ENCODE measurements around the gene HPSE2. TPM values are rescaled to one million over a fixed set of nuclear protein-coding genes. Genes with fewer than 3 reads are reported as not detected.

The HPSE2 gene
- total and polyA plus RNA-seq, 8 donors = 0.58 to 15.8 (median 2.0) TPM

DNA sequence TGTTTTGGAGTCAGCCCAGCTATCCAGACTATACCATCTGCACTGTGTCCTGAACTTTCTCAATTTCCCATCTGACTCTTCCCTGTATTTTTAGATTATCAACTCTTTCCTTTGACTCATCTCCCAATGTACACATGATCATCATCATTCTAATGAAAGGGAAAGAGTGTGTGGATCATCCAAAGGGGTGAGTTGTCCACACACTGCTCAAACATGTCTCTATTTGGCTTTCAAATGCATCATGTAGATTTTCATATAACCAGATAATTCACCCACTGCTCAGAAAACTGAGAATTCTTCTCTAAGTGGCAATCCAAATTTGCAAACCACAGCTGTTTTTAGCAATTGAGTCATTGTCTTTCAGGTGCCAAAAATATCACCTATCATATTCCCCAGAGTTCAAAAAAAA, 598.7 kb downstream of the HPSE2 start:
- TF ChIP-seq EP300 (IDR thresholded peaks at IDR 0.05) (no peak), POLR2AphosphoS5 (IDR thresholded peaks at IDR 0.05) (no peak), POLR2A (IDR thresholded peaks at IDR 0.05) (no peak)
- TF ChIP-seq, protein P1, sequence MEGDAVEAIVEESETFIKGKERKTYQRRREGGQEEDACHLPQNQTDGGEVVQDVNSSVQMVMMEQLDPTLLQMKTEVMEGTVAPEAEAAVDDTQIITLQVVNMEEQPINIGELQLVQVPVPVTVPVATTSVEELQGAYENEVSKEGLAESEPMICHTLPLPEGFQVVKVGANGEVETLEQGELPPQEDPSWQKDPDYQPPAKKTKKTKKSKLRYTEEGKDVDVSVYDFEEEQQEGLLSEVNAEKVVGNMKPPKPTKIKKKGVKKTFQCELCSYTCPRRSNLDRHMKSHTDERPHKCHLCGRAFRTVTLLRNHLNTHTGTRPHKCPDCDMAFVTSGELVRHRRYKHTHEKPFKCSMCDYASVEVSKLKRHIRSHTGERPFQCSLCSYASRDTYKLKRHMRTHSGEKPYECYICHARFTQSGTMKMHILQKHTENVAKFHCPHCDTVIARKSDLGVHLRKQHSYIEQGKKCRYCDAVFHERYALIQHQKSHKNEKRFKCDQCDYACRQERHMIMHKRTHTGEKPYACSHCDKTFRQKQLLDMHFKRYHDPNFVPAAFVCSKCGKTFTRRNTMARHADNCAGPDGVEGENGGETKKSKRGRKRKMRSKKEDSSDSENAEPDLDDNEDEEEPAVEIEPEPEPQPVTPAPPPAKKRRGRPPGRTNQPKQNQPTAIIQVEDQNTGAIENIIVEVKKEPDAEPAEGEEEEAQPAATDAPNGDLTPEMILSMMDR (IDR thresholded peaks at IDR 0.05) = no peak
- intact Hi-C loops (cut with DNase I; ENCODE audit: low total_unique reads) = no loop called here
- H3K9me3 ChIP-seq = no peaks in the 10 kb centered on the region

DNA sequence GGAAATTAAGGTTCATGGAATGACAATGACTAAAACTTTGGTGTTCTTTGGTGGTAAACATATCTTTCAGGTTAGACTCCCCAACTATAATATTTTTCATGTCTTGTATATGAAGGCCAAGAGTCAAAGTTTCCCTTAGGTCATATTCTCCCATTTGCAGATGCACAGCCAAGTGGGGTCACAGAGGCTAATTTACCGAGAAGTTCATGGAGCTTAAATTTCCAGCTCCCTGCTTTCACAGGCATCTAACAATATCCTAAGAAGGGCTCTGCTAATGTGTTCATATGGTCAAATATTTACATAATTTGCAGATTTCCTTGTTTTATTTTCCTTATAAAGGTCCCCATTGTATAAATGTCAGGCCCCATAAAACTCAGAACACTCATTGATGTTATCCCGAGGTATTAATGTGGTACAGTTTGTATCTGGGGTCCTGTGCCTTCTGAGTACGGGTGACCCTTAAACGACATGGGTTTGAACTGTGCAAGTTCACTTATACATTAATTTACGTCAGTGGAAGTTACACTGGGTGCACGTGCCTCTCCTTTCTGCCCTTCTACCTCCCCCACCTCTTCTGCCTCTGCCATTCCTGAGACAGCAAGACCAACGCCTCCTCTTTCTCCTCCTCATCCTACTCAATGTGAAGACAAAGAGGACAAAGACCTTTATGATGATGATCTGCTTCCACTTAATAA, 603.0 kb downstream of the HPSE2 start:
- Histone ChIP-seq H3K9me3 (no peaks in the 10 kb centered on the region), H3K27me3 (no peaks in the 10 kb centered on the region), H3K4me3 (no peak overlapping the region), H3K4me1 (peaks cover 0 to 8% (median 0%) of the 10 kb centered on the region in 4 donors), H3K36me3 (no peaks in the 10 kb centered on the region), H3K27ac (no peak overlapping the region)
- intact Hi-C loops (cut with DNase I; ENCODE audit: low total_unique reads) = no loop called here
- TF ChIP-seq EP300 (IDR thresholded peaks at IDR 0.05) = no peak
- no peak for TF ChIP-seq POLR2A (IDR thresholded peaks at IDR 0.05)
- no peak for TF ChIP-seq POLR2AphosphoS5 (IDR thresholded peaks at IDR 0.05)
- TF ChIP-seq, protein P1 (IDR thresholded peaks at IDR 0.05) = no peak
- WGBS, 5 donors = 18 to 50% (median 34%) methylated on average over 7 of the region's 7 CpGs
- no peak for DNase-seq

More for the DNA sequence above, 598.7 kb downstream of the HPSE2 start:
- Histone ChIP-seq H3K27ac (no peak overlapping the region), H3K36me3 (no peaks in the 10 kb centered on the region), H3K4me1 (no peaks in the 10 kb centered on the region), H3K27me3 (no peaks in the 10 kb centered on the region), H3K4me3 (no peak overlapping the region)
- DNase-seq = no peak

DNA sequence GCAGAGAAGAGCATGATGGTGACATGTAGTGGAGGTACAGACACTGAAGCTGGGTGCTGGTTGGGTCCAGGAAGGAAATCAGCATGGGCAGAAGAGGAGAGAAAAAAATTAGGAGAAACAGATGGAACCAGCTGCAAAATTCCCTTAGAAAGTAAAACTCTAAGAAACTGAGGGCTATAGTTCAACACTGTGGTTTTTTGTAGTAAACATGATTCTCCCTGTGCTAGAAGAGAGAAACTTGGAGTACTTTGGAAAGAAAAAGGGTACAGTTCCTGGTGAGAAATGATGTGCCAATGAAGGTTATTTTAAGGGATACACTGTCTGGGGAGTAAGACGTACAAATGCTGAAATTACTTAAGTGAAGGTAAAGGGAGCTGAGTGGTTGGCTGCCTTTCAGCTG, 607.4 kb downstream of the HPSE2 start:
- intact Hi-C loops (cut with DNase I; ENCODE audit: low total_unique reads) = no loop called here
- no peak overlapping the region for H3K4me3 ChIP-seq
- H3K27ac ChIP-seq = no peak overlapping the region
- H3K27me3 ChIP-seq = no peaks in the 10 kb centered on the region
- no peak for TF ChIP-seq EP300 (IDR thresholded peaks at IDR 0.05)
- TF ChIP-seq, protein P1 (IDR thresholded peaks at IDR 0.05) = no peak
- no peak for DNase-seq
- no peaks in the 10 kb centered on the region for H3K36me3 ChIP-seq
- H3K9me3 ChIP-seq = no peaks in the 10 kb centered on the region
- peaks cover 0 to 8% (median 0%) of the 10 kb centered on the region in 4 donors for H3K4me1 ChIP-seq
- WGBS, 5 donors = 65 to 86% (median 77%) methylated on average over 1 of the region's 1 CpG

DNA sequence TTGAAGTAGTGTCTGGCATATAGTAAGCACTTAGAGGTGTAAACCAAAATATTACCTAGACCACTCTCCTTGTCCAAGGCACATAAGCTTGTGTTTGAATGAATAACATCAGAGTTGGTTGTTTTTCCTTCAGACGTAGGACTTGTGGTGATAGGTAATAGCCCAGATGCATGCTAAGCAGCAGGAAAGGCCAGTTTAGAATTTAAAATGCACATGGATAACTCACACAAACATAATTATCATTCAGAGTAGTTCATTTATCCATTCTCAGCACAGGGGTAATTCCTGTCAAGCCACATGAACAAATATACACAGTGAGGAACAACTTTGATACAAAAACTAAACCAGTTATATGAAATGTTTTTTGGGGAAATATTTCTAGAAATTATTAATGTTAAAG, 607.9 kb downstream of the HPSE2 start:
- Histone ChIP-seq H3K9me3 (no peaks in the 10 kb centered on the region), H3K4me1 (peaks cover 0 to 8% (median 0%) of the 10 kb centered on the region in 4 donors), H3K27me3 (no peaks in the 10 kb centered on the region), H3K27ac (no peak overlapping the region), H3K4me3 (no peak overlapping the region), H3K36me3 (no peaks in the 10 kb centered on the region)
- no peak for TF ChIP-seq EP300 (IDR thresholded peaks at IDR 0.05)
- no peak for DNase-seq
- whole genome bisulfite sequencing, 5 donors = 67 to 85% (median 74%) methylated on average over 1 of the region's 1 CpG
- intact Hi-C loops (cut with DNase I; ENCODE audit: low total_unique reads) = no loop called here

DNA sequence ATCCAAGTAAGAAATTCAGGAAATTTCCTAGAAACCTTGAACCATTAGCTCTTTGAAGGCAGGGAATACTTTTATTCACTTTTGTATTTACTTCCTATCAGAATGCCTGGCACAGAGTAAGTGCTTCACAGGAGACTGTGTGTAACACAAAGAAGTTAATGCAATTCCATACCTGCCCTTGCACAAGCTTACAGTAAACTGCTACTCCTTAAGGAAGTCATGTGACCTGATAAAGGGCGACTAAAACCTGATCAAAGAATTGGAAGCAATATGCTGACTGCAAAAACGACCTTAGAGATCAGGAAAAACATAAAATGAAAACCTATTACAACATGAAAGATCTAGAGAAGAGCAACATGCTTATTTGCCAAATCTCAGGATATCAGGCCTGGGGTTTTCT, 610.7 kb downstream of the HPSE2 start:
- H3K4me3 ChIP-seq = no peak overlapping the region
- no peak for DNase-seq
- no peaks in the 10 kb centered on the region for H3K9me3 ChIP-seq
- TF ChIP-seq, protein P1 (IDR thresholded peaks at IDR 0.05) = no peak
- TF ChIP-seq POLR2AphosphoS5 (IDR thresholded peaks at IDR 0.05) = no peak
- no peak for TF ChIP-seq EP300 (IDR thresholded peaks at IDR 0.05)
- no peak for TF ChIP-seq POLR2A (IDR thresholded peaks at IDR 0.05)
- H3K27ac ChIP-seq = no peak overlapping the region
- intact Hi-C loops (cut with DNase I; ENCODE audit: low total_unique reads) = no loop called here
- H3K4me1 ChIP-seq = peaks cover 0 to 8% (median 0%) of the 10 kb centered on the region in 4 donors
- no peaks in the 10 kb centered on the region for H3K27me3 ChIP-seq
- no peaks in the 10 kb centered on the region for H3K36me3 ChIP-seq
- WGBS, 5 donors = 29 to 61% (median 41%) methylated on average over 2 of the region's 2 CpGs
